Peyer's patch (tissue), 4 donors: Measurements from ENCODE around the gene TCL1B.

Experiments used
- POLR2A ChIP-seq, 2 donors: fragments of 450-650 bp; IDR thresholded peaks; one replicate each; pipeline ENCODE4 v1.5.1; 2017; ENCODE audit warnings: antibody characterized with exemption in 2 of 2, mild to moderate bottlenecking in 2 of 2, moderate library complexity in 2 of 2
- TF ChIP-seq, protein P1 (sequence below), 6 experiments: fragments of 450-650 bp in 4 of 6; fragments of 200-600 bp in 2 of 6; sonication (generic) in 1 of 6; IDR thresholded peaks; one replicate each; pipeline ENCODE4 v1.5.1; 2017 to 2019; ENCODE audit warnings: antibody characterized with exemption in 6 of 6, mild to moderate bottlenecking in 3 of 6, moderate library complexity in 1 of 6

GRCh38 chr14:95677179-95677835, 8.9 kb upstream of the TCL1B start:
- TF ChIP-seq, protein P1, sequence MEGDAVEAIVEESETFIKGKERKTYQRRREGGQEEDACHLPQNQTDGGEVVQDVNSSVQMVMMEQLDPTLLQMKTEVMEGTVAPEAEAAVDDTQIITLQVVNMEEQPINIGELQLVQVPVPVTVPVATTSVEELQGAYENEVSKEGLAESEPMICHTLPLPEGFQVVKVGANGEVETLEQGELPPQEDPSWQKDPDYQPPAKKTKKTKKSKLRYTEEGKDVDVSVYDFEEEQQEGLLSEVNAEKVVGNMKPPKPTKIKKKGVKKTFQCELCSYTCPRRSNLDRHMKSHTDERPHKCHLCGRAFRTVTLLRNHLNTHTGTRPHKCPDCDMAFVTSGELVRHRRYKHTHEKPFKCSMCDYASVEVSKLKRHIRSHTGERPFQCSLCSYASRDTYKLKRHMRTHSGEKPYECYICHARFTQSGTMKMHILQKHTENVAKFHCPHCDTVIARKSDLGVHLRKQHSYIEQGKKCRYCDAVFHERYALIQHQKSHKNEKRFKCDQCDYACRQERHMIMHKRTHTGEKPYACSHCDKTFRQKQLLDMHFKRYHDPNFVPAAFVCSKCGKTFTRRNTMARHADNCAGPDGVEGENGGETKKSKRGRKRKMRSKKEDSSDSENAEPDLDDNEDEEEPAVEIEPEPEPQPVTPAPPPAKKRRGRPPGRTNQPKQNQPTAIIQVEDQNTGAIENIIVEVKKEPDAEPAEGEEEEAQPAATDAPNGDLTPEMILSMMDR (IDR thresholded peaks at IDR 0.05) = no peak
- no peak for TF ChIP-seq POLR2A (IDR thresholded peaks at IDR 0.05)
